NCI-H1092 treated with DMSO at 0.1 percent for 48 hours (cell line): ENCODE data around the gene ZNF865.
"Not testable (repeated sequence)": the region's sequence is repeated elsewhere in the genome, so short reads cannot be mapped to it uniquely, and the experiment has no call there.

Experiments
- DNase-seq: peaks from one replicate; lab custom pipeline; 2025; lab: John Stamatoyannopoulos, UW

Gene ZNF865

GRCh38 chr19:55605637-55606470 lies at the start of gene ZNF865:
Gene ZNF865 (plus strand): TSS chr19:55605647. CDS start chr19:55613619, 7,972 bp downstream.
- DNase-seq, result peak; percentile 58

GRCh38 chr19:55559684-55560083 lies 45.8 kb upstream of the ZNF865 start:
- DNase-seq, result no peak

GRCh38 chr19:55563261-55563690 lies 42.2 kb upstream of the ZNF865 start:
- peak; percentile 71 for DNase-seq

DNA sequence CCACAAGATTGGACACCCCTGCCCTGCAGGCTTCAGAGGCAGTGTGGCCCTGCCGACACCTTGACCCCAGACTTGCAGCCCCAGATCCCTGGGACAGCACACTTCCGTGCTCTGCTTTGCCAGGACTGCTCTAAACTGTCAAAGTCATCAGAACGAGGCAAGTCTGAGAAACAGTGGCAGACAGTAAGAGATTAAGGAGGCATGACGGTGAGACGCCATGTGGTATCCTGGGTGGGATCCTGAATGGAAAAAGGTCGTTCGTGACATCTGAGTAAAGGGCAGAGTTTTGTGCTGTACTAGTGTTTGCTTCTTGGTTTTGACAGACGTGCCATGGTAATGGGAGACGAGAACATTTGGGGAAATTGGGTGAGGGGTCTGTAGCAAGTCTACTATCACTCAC lies 38.6 kb upstream of the ZNF865 start:
- DNase-seq, result no peak

- DNase-seq, result no peak
These were observed 37.6 kb upstream of the ZNF865 start for GRCh38 chr19:55567708-55568328.

DNA sequence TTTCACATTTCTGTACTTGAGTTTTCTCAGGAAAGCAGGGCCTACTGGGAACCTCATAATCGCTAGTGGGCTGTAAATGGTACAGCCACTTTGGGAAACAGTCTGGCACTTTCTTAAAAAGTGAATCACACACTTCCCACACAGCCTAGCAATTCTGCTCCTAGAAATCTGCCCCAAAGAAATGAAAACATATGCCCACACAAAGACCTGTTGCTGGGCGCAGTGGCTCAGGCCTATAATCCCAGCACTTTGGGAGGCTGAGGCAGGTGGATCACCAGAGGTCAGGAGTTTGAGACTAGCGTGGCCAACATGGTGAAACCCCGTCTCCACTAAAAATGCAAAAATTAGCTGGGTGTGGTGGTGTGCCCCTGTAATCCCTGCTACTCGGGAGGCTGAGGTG lies 36.0 kb upstream of the ZNF865 start:
- not testable (repeated sequence) for DNase-seq

DNA sequence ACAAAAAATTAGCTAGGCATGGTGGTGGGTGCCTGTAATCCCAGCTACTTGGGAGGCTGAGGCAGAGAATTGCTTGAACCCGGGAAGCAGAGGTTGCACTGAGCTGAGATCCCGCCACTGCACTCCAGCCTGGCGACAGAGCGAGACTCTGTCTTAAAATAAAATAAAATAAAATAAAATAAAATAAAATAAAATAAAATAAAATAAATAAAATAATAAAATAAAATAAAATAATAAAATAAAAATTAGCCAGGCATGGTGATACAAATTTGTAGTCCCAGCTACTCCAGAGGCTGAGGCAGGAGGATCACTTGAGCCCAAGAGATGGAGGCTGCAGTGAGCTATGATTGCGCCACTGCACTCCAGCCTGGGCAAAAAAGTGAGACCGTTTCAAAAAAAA lies 31.5 kb upstream of the ZNF865 start:
- DNase-seq, result not testable (repeated sequence)

- DNase-seq, result no peak
These were observed 28.7 kb upstream of the ZNF865 start for GRCh38 chr19:55576746-55577145.

GRCh38 chr19:55578031-55578760 lies 27.3 kb upstream of the ZNF865 start:
- DNase-seq, result no peak

- DNase-seq, result no peak
These were observed 26.4 kb upstream of the ZNF865 start for GRCh38 chr19:55578761-55579747.

- no peak for DNase-seq
These were observed 25.5 kb upstream of the ZNF865 start for GRCh38 chr19:55579766-55580621.

GRCh38 chr19:55580628-55581144 lies 24.8 kb upstream of the ZNF865 start, which contains the start of gene ZNF579:
Gene ZNF579 (minus strand): TSS chr19:55580848. CDS start chr19:55579639, 1,209 bp downstream.
- peak; percentile 84 for DNase-seq

- no peak for DNase-seq
These were observed 24.2 kb upstream of the ZNF865 start for GRCh38 chr19:55581145-55581822.

DNA sequence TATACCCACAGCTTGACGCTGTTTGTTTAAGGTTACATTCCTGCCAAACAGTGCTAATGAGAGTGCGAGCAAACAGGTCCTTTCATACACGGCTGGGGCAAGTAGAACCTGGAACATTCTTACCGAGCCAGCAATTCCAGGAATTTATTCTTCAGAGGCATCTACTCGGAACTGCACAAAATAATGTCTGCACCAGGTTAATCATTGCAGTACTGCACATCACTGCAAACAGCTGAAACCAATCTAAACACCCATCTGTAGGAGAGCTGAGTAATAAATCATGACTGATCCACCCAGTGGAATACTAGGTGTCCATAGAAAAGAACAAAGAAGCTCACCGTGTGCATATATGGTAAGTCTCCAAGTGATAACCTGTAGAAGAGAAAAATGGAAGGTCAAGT lies 23.6 kb upstream of the ZNF865 start:
- no peak for DNase-seq

DNA sequence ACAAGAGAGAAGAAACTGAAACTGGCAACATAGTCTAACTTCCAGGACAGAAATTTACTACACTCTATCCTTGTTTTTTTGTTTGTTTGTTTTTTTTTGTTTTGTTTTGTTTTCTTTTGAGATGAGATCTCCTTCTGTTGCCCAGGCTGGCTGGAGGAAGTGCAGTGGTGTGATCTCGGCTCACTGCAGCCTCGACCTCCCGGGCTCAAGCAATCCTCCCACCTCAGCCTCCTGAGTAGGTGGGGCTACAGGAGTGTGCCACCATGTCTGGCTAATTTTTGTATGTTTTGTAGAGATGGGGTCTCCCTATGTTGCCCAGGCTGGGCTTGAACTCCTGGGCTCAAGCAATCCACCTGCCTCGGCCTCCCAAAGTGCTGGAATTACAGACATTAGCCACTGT lies 23.2 kb upstream of the ZNF865 start:
- not testable (repeated sequence) for DNase-seq

GRCh38 chr19:55583897-55584296 lies 21.6 kb upstream of the ZNF865 start:
- not testable (repeated sequence) for DNase-seq

GRCh38 chr19:55584871-55585270 lies 20.6 kb upstream of the ZNF865 start:
- no peak for DNase-seq

DNA sequence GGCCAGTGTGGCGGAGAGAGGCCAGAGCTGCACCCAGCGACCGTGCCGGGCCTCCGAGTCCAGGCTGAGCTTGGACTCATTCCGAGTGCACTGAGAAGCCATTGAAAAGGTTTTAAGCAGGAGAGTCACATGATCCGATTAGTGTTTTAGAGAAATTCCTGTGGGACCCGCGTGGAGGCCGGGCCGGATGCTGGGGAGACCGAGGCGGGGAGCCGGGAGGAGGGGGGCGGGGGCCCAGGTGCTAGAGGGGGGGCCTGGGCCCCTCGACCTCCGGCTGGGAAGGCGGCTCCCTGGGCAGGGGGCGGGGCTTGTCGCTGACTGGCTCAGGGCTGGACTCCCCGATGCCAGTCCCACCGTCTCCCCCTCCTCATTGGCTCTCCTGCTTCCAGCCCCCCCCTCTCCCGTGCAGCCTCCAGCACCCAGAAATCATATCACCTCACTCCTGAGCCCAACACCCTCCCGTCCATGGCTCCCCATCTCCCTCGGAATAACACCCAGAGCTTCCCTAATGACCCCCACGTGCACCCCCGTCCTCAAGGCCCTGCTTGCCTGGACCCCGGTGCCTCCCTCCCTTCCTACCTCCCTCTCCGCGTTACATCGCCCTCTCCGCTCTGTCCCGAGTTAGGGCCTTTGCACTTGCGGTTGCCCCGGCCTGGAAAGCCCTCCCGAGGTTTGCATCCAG lies 19.6 kb upstream of the ZNF865 start:
- DNase-seq, result peak; percentile 82
